Measurements from ENCODE around the gene DPP10.
"Not testable (repeated sequence)": the region's sequence is repeated elsewhere in the genome, so short reads cannot be mapped to it uniquely, and the experiment has no call there.

DPP10 gene

DNA sequence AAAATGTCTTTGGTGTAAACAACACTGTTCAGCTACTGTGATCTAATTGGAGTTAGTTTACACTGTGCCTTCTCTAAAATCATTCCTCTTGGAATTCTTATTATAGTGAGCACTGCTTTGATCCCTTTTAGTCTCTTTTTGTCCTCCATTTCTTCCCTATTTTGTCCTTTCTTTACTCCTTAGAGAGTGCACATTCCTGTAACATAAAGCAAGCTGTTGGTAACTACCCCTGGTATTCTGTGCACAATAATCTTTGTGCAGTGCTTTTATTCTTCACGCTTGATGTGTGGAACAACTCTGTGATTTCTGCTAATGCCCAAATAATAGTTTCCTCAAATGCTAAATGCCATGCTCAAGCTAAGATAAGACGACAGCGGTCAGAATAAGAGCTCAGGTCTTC, 401.5 kb downstream of the DPP10 start:
- no peak for DNase-seq

DNA sequence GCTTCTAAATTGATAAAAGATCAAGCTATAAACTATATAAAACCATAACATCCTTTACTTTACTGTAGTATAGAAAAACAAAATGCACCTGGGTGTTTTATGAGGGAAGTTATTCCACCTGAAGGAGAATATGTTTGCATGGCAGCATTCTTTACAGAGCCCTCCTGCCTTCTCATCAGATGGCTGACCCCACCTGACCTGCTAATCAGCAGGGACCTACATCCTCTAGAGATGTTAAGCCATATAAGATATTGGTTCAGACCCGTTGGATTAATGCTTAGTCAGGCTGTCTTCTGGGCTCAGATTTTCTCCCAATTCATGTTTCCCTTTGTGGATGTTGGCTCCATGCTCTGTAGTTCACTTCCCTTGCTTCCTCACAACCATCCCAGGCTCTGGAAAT, 414.8 kb downstream of the DPP10 start:
- DNase-seq = no peak

DNA sequence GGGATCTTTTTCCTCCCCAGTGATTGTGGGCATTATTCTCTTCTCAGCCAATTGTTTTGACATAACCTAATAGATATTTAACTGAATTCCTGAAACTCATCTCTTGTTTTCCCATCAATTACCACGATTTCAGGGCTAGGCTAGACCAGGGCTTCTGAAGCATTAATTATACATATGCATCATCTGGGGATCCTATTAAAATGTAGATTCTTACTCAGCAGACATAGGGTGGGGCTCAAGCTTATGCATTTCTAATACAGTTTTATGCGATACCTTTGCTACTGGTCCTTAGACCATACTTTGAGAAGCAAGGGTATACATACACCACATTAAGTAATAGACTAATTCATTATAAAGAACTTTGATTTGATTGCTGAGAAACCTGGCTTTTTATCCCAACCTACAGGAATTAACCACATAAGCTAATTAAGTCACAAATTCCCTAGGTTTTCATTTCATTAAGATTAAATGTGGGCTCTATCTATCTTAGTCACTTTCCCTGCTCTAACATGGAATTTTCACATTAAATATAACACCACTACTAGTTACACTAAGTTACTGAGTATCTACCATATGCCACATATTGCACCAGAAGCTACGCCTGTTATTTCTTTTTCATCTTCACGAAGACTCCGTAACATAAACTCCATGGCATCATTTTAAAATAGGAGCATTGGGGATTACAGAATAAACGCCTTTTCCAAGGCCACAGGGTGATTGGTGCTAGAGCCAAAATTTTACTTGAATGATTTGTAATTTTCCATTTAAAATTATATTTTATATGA, 417.5 kb downstream of the DPP10 start:
- DNase-seq = no peak

DNA sequence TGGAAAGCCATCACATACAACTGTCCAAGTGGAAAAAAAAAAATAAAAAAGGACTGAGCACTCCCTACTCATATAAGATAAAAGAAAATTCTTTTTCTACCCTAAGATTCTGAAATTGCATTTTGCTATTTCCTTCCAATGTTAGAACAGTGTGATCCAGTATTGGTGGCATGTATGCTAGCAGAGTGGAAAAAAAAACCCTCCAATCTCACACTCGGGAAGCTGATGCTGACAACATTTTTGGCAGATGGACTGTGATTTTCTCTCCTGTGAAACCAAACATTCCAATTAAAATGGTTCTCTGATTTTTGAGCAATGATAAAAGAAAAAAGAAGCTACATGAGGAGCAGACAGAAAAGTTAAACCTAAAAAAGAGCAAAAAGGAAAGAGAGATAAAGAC, 419.8 kb downstream of the DPP10 start:
- no peak for DNase-seq

DNA sequence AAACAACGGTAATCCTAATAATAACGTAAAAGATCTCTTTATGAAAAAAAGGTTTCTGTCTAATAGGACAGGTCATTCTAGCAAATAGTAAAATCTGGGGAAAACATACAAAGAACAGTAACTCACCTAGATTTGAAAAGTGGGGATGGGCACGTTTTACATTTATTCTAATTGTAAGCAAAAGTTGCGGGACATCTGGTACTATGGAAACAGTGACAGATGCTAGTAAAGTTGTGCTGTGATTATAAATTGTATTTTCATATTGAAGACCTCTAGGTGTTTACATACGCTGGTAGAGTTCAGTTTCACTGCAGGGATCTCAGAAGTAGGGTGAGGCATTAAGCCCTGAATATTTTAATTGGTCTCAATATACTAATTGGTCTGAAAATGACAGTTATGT, 422.5 kb downstream of the DPP10 start:
- DNase-seq = no peak

DNA sequence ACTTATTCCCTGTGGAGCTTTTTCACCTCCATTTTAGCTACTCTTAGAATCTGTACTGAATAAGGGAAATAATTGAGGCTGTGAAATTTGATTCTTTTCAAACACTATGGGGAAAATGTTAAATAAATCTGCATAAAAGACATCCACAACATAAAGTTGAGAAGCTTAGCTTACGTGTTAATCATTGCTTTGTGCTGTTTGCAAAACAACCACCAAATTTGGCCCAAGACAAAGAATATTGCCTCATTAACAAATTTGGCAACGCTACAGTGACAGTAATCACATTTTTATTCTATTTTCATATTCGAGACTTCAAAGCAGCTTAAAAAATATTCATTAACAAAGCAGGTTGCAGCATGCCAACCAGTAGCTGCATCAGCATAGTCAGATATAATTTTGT, 437.6 kb downstream of the DPP10 start:
- DNase-seq = no peak

DNA sequence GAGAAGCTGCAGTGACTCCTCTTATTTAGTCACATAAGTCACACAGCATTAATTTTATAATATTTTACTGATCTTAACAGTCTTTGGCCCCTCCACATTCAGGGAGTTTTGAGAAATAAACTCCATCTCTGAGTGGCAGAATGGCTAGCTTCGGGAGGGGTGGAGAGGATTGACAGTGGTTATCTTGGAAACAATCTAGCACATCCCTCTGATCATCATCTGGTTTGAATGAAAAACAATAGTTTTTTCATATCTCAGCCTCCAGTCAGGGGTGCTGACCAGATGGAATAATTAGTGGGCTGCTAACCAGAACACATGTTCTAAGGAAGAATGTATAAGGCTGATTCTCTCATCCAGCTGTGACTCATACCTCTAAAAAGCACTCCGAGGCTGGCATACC, 477.5 kb downstream of the DPP10 start:
- DNase-seq = no peak

DNA sequence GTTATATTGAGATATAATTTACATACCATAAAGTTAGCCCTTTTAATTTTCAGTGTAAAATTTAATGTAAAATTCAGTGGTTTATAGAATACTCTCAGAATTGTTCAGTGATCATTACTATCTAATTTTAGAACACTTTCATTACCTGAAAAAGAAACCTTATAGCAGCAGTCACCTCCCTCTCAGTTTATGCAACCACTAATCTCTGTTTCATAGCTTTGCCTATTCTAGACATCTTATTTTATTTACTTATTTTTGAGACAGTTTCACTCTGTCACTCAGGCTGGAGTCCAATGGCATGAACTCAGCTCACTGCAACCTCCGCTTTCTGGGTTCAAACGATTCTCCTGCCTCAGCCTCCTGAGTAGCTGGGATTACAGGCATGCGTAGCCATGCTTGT, 479.6 kb downstream of the DPP10 start:
- no peak for DNase-seq

DNA sequence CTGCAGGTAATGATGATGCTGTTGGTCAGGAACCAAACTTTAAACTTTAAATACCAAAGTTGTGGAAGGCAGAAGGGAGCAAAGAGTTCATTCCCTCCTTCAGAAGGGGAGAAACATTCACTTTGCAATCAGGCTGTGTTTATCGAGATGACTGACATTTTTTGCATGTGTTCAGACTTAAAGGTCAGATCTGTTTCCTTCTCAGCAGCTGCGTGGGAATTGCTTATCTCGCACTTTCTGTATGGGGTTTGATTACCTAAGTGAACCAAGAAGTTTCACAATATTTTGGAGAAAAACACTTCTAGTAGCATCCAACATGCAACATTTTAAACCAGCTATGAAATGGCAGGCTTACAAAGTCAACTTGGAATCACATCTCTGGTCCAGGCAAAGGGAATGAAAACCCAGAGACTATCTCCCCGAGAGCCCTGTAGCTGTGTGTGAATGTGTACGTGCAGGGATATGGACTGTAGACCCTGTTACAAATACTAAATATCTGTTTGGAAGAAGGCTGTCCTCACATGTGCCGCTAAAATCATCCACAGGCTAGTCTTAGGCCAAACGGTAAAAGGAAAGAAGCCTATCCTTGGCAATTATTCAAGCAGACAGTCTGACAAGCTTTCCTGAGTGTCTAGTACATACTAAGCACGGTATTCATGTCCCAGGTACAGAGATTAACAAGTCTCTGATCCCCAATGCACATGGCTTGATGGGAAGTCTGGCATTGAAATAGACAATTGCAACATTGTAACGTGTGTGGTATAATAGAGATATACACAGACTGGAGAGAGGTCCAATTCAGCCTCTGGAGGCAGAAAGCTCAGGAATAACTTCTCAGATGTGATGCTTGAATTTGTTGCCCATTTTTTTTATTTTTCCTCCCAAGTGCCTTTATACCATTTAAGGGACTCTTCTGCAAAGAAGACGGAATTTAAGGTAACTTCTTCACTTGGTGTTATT, 483.1 kb downstream of the DPP10 start:
- no peak for DNase-seq

DNA sequence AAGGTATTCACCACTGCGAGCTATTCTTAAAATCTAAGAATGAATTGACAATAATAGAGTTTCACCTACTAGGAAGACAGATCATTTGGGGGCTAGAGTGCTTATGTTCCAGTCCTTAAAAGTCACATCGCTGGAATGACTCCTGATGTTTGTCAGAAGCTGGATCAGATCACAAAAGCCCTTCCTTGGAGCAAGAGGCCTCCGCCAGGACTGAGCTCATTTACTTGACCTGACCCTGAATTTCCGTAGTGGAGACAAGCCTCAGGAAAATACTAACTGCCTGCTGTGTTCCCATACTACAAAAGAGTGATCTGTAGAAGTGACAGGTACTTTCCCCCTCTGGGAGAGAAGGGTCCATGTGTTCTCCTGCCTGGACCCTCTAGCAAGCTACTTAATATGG, 483.9 kb downstream of the DPP10 start:
- DNase-seq = no peak

DNA sequence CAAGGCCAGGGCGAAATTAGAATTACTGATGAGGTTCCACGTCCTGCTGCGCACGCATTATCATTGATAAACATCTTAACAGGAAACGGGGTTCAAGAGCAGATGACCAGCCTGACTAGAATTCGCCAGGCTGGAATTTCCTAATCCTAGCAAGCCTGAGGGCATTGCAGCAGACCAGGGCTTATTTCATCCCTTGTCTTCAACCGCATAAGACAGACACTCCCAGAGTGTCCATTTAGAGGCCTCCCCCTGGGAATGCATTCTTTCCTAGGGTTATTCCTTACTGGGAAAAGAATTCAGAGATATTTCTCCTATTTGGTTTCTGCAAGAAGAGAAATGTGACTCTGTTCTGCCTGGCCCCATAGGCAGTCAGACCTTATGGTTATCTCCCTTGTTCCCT, 486.8 kb downstream of the DPP10 start:
- DNase-seq = no peak

DNA sequence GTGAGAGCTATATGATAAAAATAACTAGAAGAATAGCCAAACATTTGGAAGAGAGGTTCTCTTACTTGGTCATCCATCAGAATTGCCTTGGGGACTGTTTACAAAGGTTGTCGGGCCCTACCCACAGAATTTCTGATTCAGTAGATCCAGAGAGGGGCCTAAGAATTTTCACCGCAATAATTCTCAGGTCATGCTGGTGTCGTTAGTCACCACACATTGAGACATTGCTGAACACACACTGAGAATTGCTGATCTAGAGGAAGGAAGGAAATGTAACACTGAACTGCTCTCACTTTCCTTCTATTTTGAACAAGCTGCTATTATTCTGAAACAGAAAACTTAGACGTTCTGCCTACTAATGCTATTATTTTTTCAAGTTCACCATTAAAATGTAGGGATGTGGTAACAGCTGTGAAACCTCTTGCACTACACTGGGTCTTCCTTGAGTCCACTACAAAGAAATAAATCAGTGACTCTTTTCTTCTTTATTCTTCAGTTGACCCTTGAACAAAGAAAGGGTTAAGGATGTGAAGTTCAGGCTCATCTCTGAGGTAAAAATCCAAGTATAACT, 491.3 kb downstream of the DPP10 start:
- DNase-seq = no peak

DNA sequence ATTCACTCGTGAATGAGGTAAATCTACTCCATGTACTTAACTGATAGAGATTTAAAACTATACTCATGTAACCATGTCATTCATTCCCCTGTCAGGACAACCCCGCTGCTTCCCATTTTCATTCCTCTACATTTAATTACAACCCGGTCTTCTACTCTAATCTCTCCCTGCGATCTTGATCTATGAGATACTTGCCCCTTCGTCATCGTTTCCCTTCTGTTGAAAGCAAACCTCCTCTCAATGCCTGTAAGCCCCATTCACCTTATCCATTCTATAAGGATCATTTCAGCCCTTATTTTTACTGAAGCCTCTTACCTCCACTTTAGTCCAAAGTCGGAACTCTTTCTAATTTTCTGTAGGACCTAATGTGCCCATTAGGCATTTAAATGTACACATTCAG, 492.6 kb downstream of the DPP10 start:
- DNase-seq = no peak

DNA sequence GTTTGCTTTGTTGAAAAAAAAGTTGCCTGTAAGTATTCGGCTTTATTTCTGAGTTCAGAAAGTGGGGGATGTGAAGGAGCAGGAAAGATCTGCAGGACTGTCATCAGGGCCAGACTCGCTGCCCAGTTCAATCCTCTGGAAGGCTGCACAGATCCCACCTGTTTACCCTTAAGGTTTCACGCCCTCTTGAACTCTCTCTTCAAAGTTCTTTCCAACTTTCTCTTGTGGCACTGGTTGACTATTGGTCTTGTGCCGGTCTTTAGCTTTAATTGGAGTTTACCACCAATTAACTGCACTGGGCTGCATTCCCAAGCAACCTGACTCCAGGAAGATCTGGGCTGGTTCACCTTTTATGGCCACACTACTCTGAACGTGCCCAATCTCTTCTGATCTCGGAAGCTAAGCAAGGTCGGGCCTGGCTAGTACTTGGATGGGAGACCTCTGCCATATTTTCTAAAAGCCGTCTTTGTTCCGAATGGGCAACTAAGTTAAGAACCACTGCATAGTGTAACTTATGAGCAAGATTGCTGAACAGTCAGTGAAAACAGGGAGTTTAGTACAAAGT, 495.0 kb downstream of the DPP10 start:
- DNase-seq = no peak

DNA sequence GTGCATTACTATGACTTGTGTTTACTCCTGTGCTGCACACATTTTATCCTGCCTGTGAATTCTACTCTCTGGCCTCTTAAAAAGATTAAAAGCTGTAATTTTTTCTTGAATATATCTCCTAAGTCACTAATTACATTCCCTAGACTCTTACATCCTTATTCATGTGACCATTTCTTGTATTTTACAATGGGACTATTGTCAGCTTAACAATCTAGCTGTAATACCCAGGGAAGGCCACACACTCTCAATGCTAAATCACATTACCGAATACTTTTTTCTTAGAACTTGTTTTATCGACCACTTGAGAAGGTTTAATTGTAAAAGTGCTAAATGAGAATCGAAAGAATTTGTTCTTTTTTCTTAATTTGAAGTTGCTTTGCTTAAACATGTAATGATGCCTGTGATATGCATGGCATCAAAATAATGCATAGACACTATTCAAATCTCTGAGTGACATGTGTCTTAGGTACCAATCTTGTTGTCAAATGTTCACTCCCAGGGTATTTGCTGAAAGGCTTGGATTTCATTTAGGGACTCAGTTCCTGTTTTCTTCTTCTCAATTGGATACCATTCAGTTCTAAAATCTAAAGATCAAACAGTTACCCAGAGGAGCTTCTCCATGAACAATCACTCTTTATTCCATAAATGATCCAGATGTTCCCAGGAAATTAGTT, 498.5 kb downstream of the DPP10 start:
- no peak for DNase-seq

DNA sequence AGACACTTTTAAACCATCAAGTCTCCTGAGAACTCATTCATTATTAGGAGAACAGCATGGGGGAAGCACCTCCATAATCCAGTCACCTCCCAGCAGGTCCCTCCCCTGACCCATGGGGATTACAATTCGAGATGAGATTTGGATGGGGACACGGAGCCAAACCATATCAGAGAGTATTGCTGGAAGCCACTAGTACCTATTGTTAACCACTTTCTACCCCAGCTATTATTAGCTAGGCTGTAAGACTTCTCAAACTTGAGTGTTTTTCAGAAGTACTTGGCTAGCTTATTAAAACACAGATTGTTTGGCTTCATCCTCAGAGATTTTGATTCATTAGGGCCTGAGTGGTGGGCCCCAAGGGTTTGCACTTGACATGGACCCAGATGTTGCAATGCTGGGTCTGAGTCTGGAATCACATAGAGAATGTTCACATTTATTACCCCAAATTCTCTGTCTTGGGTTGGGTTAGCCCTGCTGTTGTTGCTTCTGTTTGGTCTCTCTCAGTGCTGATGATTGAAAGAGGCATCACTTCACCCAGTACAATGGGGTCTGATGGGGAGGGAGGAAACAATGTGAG, 506.9 kb downstream of the DPP10 start:
- no peak for DNase-seq

DNA sequence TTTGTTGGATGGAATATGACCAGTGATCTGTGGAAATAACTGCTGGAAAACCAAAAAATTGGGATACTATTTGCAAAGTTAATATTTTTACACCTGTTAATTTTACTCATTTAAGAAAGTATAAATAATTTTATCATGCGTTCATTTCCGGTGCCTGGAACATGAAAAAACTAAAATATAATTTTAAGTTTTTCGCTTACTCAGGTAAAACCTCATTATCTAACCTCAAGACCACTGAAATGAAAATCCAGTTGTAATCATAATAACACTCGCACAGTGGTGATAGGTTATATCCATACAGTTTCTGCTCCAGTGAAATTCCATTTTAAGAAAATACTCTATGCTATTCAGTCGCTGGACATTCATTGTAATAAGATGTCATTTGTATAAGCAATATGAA, 517.9 kb downstream of the DPP10 start:
- no peak for DNase-seq

DNA sequence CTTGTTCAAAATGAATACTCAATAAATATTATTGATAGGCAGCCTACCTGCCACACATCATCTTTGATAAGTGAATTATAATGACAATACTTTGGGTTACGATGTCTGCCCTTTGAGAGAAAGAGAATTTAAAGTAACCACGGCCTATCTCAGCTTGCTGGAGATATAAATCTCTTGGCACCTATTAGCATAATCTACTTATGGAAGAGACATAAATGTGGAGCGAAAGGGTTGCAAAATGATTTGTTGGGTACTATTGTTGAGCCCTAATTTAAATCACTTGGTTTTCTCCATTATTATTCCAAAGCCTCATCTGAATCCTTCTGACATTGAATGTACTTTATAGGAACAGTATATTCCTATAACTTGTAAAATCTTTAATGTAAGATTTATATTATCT, 520.1 kb downstream of the DPP10 start:
- no peak for DNase-seq

DNA sequence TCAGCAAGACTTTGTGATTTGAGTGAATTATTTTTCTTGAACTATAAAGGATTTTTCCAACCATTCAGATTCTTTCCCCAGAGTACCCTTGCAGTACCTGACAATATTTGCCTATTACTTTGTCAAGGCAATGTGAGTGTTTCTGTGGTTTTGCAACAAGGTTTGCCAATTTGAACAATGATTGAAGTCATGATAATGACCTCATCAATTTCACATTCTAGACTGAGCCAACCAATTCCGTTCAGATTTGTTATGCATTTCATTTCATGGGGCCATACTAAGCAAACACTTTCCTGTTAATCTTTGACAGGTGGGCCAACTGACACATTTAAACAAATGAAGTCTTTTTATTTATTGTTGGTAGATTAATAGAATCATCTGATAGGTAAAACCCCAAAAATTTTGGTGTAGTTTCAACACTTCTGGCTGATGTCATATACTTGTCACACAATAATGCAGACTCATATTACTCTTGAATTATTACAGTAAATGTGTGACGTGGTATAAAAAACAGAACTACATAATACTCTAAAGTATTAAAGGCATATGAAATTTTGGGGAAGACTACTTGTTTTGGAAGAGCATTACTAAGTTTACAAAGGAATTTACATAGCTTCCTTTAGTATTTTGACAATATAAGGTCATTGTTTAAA, 526.4 kb downstream of the DPP10 start:
- DNase-seq = no peak

DNA sequence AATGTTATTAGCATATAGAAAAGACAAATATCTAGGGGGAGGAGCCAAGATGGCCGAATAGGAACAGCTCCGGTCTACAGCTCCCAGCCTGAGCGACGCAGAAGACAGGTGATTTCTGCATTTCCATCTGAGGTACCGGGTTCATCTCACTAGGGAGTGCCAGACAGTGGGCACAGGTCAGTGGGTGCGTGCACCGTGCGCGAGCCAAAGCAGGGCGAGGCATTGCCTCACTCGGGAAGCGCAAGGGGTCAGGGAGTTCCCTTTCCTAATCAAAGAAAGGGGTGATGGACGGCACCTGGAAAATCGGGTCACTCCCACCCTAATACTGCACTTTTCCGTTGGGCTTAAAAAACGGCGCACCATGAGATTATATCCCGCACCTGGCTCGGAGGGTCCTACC, 561.9 kb downstream of the DPP10 start:
- DNase-seq = not testable (repeated sequence)

DNA sequence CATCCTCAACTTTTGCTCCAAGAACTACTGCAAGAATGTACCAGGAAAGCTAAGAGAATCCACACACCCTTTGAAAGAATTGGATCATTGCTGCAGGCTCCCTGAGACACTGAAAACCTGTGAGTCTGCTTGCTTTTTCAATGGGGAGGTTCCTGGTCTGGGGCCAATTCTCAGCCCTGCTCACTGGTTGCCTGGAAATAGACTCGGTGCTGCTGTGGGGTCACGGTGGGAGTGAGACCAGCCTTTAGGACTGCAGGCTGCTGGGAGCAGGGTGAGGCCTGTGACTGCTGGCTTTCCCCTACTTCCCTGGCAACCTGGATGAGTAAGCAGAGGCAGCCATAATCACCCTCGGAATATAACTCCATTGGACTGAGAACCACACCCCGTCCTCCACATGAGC, 569.3 kb downstream of the DPP10 start:
- no peak for DNase-seq

DNA sequence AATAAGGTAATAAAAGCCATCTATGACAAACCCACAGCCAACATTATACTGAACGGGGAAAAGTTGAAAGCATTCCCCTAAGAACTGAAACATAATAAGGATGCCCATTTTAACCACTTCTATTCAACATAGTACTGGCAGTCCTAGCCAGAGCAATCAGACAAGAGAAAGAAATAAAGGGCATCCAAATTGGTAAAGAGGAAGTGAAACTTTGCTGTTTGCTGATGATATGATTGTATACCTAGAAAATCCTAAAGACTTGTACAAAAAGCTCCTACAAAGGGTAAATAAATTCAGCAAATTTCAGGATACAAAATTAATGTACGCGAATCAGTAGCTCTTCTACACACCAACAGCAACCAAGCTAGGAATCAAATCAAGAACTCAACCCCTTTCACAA, 579.6 kb downstream of the DPP10 start:
- not testable (repeated sequence) for DNase-seq

Data from activated CD4-positive, alpha-beta T cell treated with anti-CD3 and anti-CD28 coated beads, Interleukin-2, Interleukin-6, amounts not matched to agents 100 ng/mL and 50 ng/mL, durations not matched to agents 16 hours and 8 hours (primary cell).